Ishikawa (cell line): ENCODE measurements around the gene EML3.

Source experiments
- CEBPB ChIP-seq: IDR thresholded peaks from 2 replicates; pipeline ENCODE4 v1.6.1; 2012
- CREB1 ChIP-seq: IDR thresholded peaks from 2 replicates; pipeline ENCODE4 v1.6.1; 2012; ENCODE audit warnings: low read depth
- NFIC ChIP-seq: IDR thresholded peaks from 2 replicates; pipeline ENCODE4 v1.6.1; 2012
- RAD21 ChIP-seq: IDR thresholded peaks from 2 replicates; pipeline ENCODE4 v1.6.1; 2012; ENCODE audit warnings: low read depth
- REST ChIP-seq: IDR thresholded peaks from 2 replicates; pipeline ENCODE4 v1.6.1; 2012; ENCODE audit warnings: low read depth, mild to moderate bottlenecking
- TAF1 ChIP-seq: IDR thresholded peaks from 2 replicates; pipeline ENCODE4 v1.6.1; 2012; ENCODE audit warnings: low read depth, mild to moderate bottlenecking
- ZBTB7A ChIP-seq: IDR thresholded peaks from 2 replicates; pipeline ENCODE4 v1.6.1; 2012; ENCODE audit warnings: low read depth

DNA sequence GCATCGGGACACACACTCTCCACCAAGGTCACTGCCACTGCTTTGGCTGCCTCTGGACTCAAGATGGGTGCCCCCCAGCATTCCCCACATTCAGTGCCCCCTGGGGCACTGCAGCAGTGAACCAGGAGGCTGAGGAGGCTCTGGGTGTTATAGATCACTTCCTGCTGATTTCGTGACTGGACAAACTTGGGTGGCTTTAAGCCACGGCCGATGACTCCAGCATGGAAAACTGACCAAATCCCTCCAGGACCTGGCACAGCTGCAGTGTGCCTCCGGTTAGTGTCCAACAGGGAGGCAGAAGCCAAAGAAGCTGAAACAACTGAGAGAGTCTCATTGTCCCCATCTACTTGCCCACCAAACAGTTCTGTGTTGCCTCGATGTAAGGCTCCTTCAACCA is 35.0 kb upstream of the EML3 start:
- no peak for TF ChIP-seq TAF1
- TF ChIP-seq CEBPB, result no peak
- no peak for TF ChIP-seq CREB1
- TF ChIP-seq RAD21, result no peak
- no peak for TF ChIP-seq NFIC
- TF ChIP-seq ZBTB7A, result no peak
- no peak for TF ChIP-seq REST
